GM23338 (cell line): Measurements from ENCODE around the gene PPM1H. TPM values are rescaled to one million over a fixed set of nuclear protein-coding genes. Genes with fewer than 3 reads are reported as not detected.

Experiments
- ATAC-seq: fragments of 200-7000 bp; cut with Tn5 transposase; 3 replicates; pipeline ENCODE4 v1.9.1; 2020
- DNase-seq: peaks from one replicate; pipeline ENCODE4 v3.0.0-alpha.2; 2015; ENCODE audit warnings: low spot score
- H2AFZ ChIP-seq: fragments of 200-600 bp; sonication (generic); 2 replicates; pipeline ENCODE4 v1.8.0; 2016; ENCODE audit warnings: antibody characterized with exemption, mild to moderate bottlenecking, moderate library complexity
- H3F3A ChIP-seq: fragments of 200-600 bp; sonication (generic); replicated peaks from 2 replicates; pipeline ENCODE4 v1.8.0; 2017; ENCODE audit warnings: antibody characterized with exemption, mixed run types, low read depth
- H3K27ac ChIP-seq: fragments of 200-600 bp; sonication (generic); 2 replicates; pipeline ENCODE4 v1.6.1; 2016; ENCODE audit warnings: low read depth
- H3K27me3 ChIP-seq: fragments of 200-600 bp; sonication (generic); 2 replicates; pipeline ENCODE4 v1.8.0; 2016; ENCODE audit warnings: mild to moderate bottlenecking, mixed run types, moderate library complexity; ENCODE audit not compliant: insufficient read depth
- H3K36me3 ChIP-seq: fragments of 200-600 bp; sonication (generic); 2 replicates; pipeline ENCODE4 v1.8.0; 2016; ENCODE audit warnings: mild to moderate bottlenecking; ENCODE audit not compliant: insufficient read depth
- H3K4me1 ChIP-seq: fragments of 200-600 bp; sonication (generic); 2 replicates; pipeline ENCODE4 v1.8.0; 2016; ENCODE audit warnings: mild to moderate bottlenecking, moderate library complexity; ENCODE audit not compliant: insufficient read depth
- H3K4me2 ChIP-seq: fragments of 200-600 bp; sonication (generic); 2 replicates; pipeline ENCODE4 v1.7.1; 2017; ENCODE audit warnings: mixed run types
- H3K4me3 ChIP-seq: fragments of 200-600 bp; sonication (generic); 2 replicates; pipeline ENCODE4 v1.6.1; 2016; ENCODE audit warnings: mixed run types
- H3K79me2 ChIP-seq: fragments of 200-600 bp; sonication (generic); replicated peaks from 2 replicates; pipeline ENCODE4 v1.8.0; 2017; ENCODE audit warnings: mild to moderate bottlenecking; ENCODE audit not compliant: insufficient read depth
- H3K9me2 ChIP-seq: fragments of 200-600 bp; sonication (generic); 2 replicates; pipeline ENCODE4 v1.8.0; 2017; ENCODE audit not compliant: insufficient read depth
- H4K20me1 ChIP-seq: fragments of 200-600 bp; sonication (generic); replicated peaks from 2 replicates; pipeline ENCODE4 v1.8.0; 2017; ENCODE audit warnings: mild to moderate bottlenecking; ENCODE audit not compliant: insufficient read depth
- H3K27ac Mint-ChIP-seq: 2 replicates; pipeline ENCODE4 v1.8.0; 2020; ENCODE audit warnings: inconsistent platforms, mild to moderate bottlenecking, moderate library complexity, mixed read lengths
- H3K27me3 Mint-ChIP-seq: 3 replicates; pipeline ENCODE4 v1.8.0; 2022; ENCODE audit warnings: low read depth, mild to moderate bottlenecking, moderate library complexity, mixed read lengths, inconsistent platforms; ENCODE audit not compliant: insufficient read depth, poor library complexity
- H3K36me3 Mint-ChIP-seq: 3 replicates; pipeline ENCODE4 v1.8.0; 2021; ENCODE audit warnings: low read depth, mild to moderate bottlenecking, inconsistent platforms, moderate library complexity, mixed read lengths
- H3K4me1 Mint-ChIP-seq: 3 replicates; pipeline ENCODE4 v1.8.0; 2020; ENCODE audit warnings: mild to moderate bottlenecking, inconsistent platforms, mixed read lengths
- H3K4me3 Mint-ChIP-seq: 3 replicates; pipeline ENCODE4 v1.8.0; 2021; ENCODE audit warnings: moderate library complexity, mild to moderate bottlenecking, inconsistent platforms, mixed read lengths
- H3K9me3 Mint-ChIP-seq: 3 replicates; pipeline ENCODE4 v1.8.0; 2020; ENCODE audit warnings: moderate library complexity, mild to moderate bottlenecking, inconsistent platforms, mixed read lengths
- CREB1 ChIP-seq: fragments of 250-450 bp; sonication (Bioruptor Pico); IDR thresholded peaks from 2 replicates; pipeline ENCODE4 v1.5.0; 2020; ENCODE audit warnings: low read depth, mild to moderate bottlenecking, moderate library complexity
- CTCF ChIP-seq, 2 experiments: fragments of 200-600 bp in 1 of 2; sonication (generic) in 1 of 2; conservative IDR thresholded peaks; 2 replicates each; pipeline versions ENCODE4 v1.5.1 to v1.6.1; 2016 to 2017; ENCODE audit warnings: antibody characterized with exemption in 2 of 2, low read depth in 2 of 2, mild to moderate bottlenecking in 2 of 2, moderate library complexity in 1 of 2
- ETS1 ChIP-seq: IDR thresholded peaks from 2 replicates; pipeline ENCODE4 v1.6.1; 2016; ENCODE audit warnings: antibody characterized with exemption
- EZH2 ChIP-seq: fragments of 200-600 bp; sonication (generic); IDR thresholded peaks from one replicate; pipeline ENCODE4 v1.8.0; 2017; ENCODE audit warnings: antibody characterized with exemption, mild to moderate bottlenecking, low read depth; ENCODE audit not compliant: unreplicated experiment
- EZH2phosphoT487 ChIP-seq: fragments of 200-600 bp; sonication (generic); IDR thresholded peaks from one replicate; pipeline ENCODE4 v1.8.1; 2018; ENCODE audit warnings: antibody characterized with exemption; ENCODE audit not compliant: unreplicated experiment
- JUNB ChIP-seq: IDR thresholded peaks from one replicate; pipeline ENCODE4 v1.6.1; 2016; ENCODE audit warnings: antibody characterized with exemption; ENCODE audit not compliant: unreplicated experiment
- POLR2AphosphoS5 ChIP-seq: IDR thresholded peaks from 2 replicates; pipeline ENCODE4 v1.6.1; 2016; ENCODE audit warnings: antibody characterized with exemption, low read depth
- REST ChIP-seq: IDR thresholded peaks from one replicate; pipeline ENCODE4 v1.6.1; 2018; ENCODE audit warnings: antibody characterized with exemption; ENCODE audit not compliant: unreplicated experiment
- STAT1 ChIP-seq: IDR thresholded peaks from one replicate; pipeline ENCODE4 v1.6.1; 2016; ENCODE audit warnings: antibody characterized with exemption; ENCODE audit not compliant: unreplicated experiment
- ZNF331 ChIP-seq: fragments of 250-450 bp; sonication (Bioruptor Pico); IDR thresholded peaks from 2 replicates; pipeline ENCODE4 v1.5.0; 2020; ENCODE audit warnings: low read depth, mild to moderate bottlenecking, moderate library complexity
- ZNF462 ChIP-seq: fragments of 250-450 bp; sonication (Bioruptor Pico); IDR thresholded peaks from 2 replicates; pipeline ENCODE4 v1.5.0; 2020; ENCODE audit warnings: mild to moderate bottlenecking, moderate library complexity
- polyA plus RNA-seq: library from polyadenylated mRNA; unstranded; fragments of >200 nt; fragmentation: Nextera tagmentation; extraction: Ambion mirVana; gene quantifications from 2 replicates; pipeline ENCODE4 v1.2.1, GENCODE V29; 2016
- total RNA-seq: library from RNA; depleted of rRNA; stranded (reverse); fragments of >200 nt; shearing (Covaris generic); gene quantifications from 2 replicates; pipeline ENCODE4 v1.2.3, GENCODE V29; 2014

Gene PPM1H
- total and polyA plus RNA-seq, 2 experiments from 2014 or later = 11.4 to 41.2 TPM

- no peaks in the 10 kb centered on the region; the same call in 2 of the 3 replicates for H3K9me3 Mint-ChIP-seq
- H3K27me3 Mint-ChIP-seq = peaks cover 12% of the 10 kb centered on the region
- TF ChIP-seq ZNF462 (CRISPR knock-in tag) (no peak), CTCF (conservative IDR thresholded peaks at IDR 0.05; ENCODE audit: low read depth in 2 of 2) (no peak), JUNB (no peak), ETS1 (no peak), EZH2phosphoT487 (no peak), REST (no peak), POLR2AphosphoS5 (no peak), EZH2 (no peak), CREB1 (CRISPR knock-in tag) (no peak), STAT1 (no peak), ZNF331 (CRISPR knock-in tag) (no peak)
- H3K9me2 ChIP-seq = no peaks in the 10 kb centered on the region
- ATAC-seq = no peak
- no peak overlapping the region for H3K27ac Mint-ChIP-seq
- DNase-seq = no peak
- no peaks in the 10 kb centered on the region for H3K27me3 ChIP-seq
- no peak overlapping the region for H3K4me2 ChIP-seq
- no peak overlapping the region for H3K4me3 Mint-ChIP-seq
- no peaks in the 10 kb centered on the region for H4K20me1 ChIP-seq
- H2AFZ ChIP-seq = no peak overlapping the region
- no peaks in the 10 kb centered on the region for H3F3A ChIP-seq
- H3K79me2 ChIP-seq = no peaks in the 10 kb centered on the region; the same call in 1 of the 2 replicates
- H3K36me3 Mint-ChIP-seq = peaks cover 7% of the 10 kb centered on the region
- peaks cover 25% of the 10 kb centered on the region for H3K4me1 ChIP-seq
- H3K4me3 ChIP-seq = no peak overlapping the region
- H3K4me1 Mint-ChIP-seq = peaks cover 37% of the 10 kb centered on the region
- no peak overlapping the region for H3K27ac ChIP-seq
- no peaks in the 10 kb centered on the region; the same call in 1 of the 2 replicates for H3K36me3 ChIP-seq
These were observed 165.8 kb downstream of the PPM1H start for GRCh38 chr12:62769076-62769619.
